Panc1 (cell line): ENCODE data around the gene ORM2.
"Not testable (repeated sequence)": the region's sequence is repeated elsewhere in the genome, so short reads cannot be mapped to it uniquely, and the experiment has no call there.

Experiments used
- POLR2AphosphoS5 ChIP-seq: IDR thresholded peaks from 2 replicates; pipeline ENCODE4 v1.6.1; 2012; ENCODE audit warnings: mild to moderate bottlenecking, low read depth, low read length, moderate library complexity
- SIN3A ChIP-seq: IDR thresholded peaks from 2 replicates; pipeline ENCODE4 v1.6.1; 2012; ENCODE audit warnings: low read depth, mild to moderate bottlenecking, low read length, moderate library complexity, borderline replicate concordance; ENCODE audit not compliant: insufficient read depth
- TF ChIP-seq, protein P1 (sequence below): fragments of 450-650 bp; IDR thresholded peaks from 2 replicates; pipeline ENCODE4 v1.5.1; 2017; ENCODE audit warnings: mild to moderate bottlenecking
- TF ChIP-seq, protein P2 (sequence below), 2 experiments: IDR thresholded peaks; 2 replicates each; pipeline ENCODE4 v1.6.1; 2011 to 2012; ENCODE audit warnings: low read depth in 2 of 2, control low read depth in 1 of 2, low read length in 1 of 2, mild to moderate bottlenecking in 1 of 2, moderate library complexity in 1 of 2; ENCODE audit not compliant: insufficient read depth in 1 of 2

DNA sequence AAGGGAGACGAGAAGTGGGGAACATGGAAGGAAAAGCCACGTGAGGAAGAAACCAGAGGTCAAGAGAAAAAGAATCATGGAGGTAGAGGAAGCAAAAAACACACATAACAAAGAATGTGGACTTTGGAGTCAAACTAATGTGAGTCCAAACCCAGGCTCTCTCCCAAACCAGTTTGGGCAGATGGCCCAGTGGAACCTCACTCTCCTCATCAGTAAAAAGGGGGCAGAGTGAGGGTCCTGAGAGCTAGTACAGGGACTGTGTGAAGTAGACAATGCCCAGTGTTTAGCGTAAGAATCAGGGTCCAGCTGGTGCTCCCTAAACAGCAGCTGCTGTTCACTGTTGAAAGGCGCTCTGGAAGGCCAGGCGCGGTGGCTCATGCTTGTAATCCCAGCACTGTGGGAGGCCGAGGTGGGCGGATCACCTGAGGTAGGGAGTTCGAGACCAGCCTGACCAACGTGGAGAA, 1.3 kb upstream of the ORM2 start:
- TF ChIP-seq, protein P1, sequence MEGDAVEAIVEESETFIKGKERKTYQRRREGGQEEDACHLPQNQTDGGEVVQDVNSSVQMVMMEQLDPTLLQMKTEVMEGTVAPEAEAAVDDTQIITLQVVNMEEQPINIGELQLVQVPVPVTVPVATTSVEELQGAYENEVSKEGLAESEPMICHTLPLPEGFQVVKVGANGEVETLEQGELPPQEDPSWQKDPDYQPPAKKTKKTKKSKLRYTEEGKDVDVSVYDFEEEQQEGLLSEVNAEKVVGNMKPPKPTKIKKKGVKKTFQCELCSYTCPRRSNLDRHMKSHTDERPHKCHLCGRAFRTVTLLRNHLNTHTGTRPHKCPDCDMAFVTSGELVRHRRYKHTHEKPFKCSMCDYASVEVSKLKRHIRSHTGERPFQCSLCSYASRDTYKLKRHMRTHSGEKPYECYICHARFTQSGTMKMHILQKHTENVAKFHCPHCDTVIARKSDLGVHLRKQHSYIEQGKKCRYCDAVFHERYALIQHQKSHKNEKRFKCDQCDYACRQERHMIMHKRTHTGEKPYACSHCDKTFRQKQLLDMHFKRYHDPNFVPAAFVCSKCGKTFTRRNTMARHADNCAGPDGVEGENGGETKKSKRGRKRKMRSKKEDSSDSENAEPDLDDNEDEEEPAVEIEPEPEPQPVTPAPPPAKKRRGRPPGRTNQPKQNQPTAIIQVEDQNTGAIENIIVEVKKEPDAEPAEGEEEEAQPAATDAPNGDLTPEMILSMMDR: not testable (repeated sequence)
- not testable (repeated sequence) for TF ChIP-seq POLR2AphosphoS5, SIN3A
- TF ChIP-seq, protein P2, sequence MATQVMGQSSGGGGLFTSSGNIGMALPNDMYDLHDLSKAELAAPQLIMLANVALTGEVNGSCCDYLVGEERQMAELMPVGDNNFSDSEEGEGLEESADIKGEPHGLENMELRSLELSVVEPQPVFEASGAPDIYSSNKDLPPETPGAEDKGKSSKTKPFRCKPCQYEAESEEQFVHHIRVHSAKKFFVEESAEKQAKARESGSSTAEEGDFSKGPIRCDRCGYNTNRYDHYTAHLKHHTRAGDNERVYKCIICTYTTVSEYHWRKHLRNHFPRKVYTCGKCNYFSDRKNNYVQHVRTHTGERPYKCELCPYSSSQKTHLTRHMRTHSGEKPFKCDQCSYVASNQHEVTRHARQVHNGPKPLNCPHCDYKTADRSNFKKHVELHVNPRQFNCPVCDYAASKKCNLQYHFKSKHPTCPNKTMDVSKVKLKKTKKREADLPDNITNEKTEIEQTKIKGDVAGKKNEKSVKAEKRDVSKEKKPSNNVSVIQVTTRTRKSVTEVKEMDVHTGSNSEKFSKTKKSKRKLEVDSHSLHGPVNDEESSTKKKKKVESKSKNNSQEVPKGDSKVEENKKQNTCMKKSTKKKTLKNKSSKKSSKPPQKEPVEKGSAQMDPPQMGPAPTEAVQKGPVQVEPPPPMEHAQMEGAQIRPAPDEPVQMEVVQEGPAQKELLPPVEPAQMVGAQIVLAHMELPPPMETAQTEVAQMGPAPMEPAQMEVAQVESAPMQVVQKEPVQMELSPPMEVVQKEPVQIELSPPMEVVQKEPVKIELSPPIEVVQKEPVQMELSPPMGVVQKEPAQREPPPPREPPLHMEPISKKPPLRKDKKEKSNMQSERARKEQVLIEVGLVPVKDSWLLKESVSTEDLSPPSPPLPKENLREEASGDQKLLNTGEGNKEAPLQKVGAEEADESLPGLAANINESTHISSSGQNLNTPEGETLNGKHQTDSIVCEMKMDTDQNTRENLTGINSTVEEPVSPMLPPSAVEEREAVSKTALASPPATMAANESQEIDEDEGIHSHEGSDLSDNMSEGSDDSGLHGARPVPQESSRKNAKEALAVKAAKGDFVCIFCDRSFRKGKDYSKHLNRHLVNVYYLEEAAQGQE (IDR thresholded peaks at IDR 0.05; ENCODE audit: insufficient read depth in 1 of 2, low read depth in 2 of 2, low read length in 1 of 2): not testable (repeated sequence)
